Urinary bladder (tissue), 4 donors: ENCODE data around the gene PCDH15. TPM values are rescaled to one million over a fixed set of nuclear protein-coding genes. Genes with fewer than 3 reads are reported as not detected.
"Not testable (repeated sequence)": the region's sequence is repeated elsewhere in the genome, so short reads cannot be mapped to it uniquely, and the experiment has no call there.

Experiments used
- DNase-seq: peaks from one replicate; pipeline ENCODE4 v3.0.0-alpha.2; 2015; ENCODE audit errors: extremely low spot score
- H3K27ac ChIP-seq: one replicate; pipeline ENCODE4 v1.5.1; 2013; ENCODE audit warnings: low read depth, mild to moderate bottlenecking, moderate library complexity
- H3K36me3 ChIP-seq: one replicate; pipeline ENCODE4 v1.6.1; 2013; ENCODE audit warnings: mild to moderate bottlenecking, moderate library complexity; ENCODE audit not compliant: insufficient read depth
- H3K4me1 ChIP-seq: one replicate; pipeline ENCODE4 v1.6.1; 2013; ENCODE audit warnings: mild to moderate bottlenecking, moderate library complexity; ENCODE audit not compliant: insufficient read depth
- H3K4me3 ChIP-seq: one replicate; pipeline ENCODE4 v1.5.1; 2013; ENCODE audit warnings: low read depth, low read length
- WGBS: extraction: QIAGEN DNeasy Blood & Tissue Kit; methylation state at CpG from one replicate; pipeline ENCODE4 v1.1.7; 2013; 5-methylcytosine and 5-hydroxymethylcytosine counted together
- polyA plus RNA-seq: library from polyadenylated mRNA; stranded (reverse); fragments of 200-250 nt; gene quantifications from one replicate; pipeline ENCODE4 v1.2.3, GENCODE V29; 2013
- total RNA-seq: library from RNA; depleted of rRNA; stranded (reverse); fragments of >200 nt; gene quantifications from one replicate; pipeline ENCODE4 v1.2.3, GENCODE V29; 2014
- donor health status: healthy with polysubstance abuse.
- donor health status: healthy.

PCDH15 gene
- total and polyA plus RNA-seq, 2 donors = 0.03 to 1.9 TPM

DNA sequence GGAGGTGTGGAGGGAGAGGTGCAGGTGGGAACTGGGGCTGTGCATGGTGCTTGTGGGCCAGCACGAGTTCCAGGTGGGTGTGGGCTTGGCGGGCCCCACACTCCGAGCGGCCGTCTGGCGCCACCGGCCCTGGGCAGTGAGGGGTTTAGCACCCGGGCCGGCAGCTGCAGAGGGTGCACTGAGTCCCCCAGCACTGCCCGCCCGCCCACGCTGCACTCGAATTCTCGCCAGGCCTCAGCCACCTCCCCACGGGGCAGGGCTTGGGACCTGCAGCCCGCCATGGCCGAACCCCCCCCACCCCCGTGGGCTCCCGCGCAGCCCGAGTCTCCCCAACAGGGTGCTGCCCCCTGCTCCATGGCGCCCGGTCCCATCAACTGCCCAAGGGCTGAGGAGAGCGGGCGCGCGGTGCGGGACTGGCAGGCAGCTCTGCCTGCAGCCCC lies 810.2 kb downstream of the PCDH15 start:
- no peak overlapping the region for H3K27ac ChIP-seq
- WGBS = 97% methylated on average over 28 of the region's 28 CpGs
- no peak overlapping the region for H3K4me3 ChIP-seq
- DNase-seq = no peak
- no peaks in the 10 kb centered on the region for H3K4me1 ChIP-seq
- H3K36me3 ChIP-seq = no peaks in the 10 kb centered on the region

DNA sequence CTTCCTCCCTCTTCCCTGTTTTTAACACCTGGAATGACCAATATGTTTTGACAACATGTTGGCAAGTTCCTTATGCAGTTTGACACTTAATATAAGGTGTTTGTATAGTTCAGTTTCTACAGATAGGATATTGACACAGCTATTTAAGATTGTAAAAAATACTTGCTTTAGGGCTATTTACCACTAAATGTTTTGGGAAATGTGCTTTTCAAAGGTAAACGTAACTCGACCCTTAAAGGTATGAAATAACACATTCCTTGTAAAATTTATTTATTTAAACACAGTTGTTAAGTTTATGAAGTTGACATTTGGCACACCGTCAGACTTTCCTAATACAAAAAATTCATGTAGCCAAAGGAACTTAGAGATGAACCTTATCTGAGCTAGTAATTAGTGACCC lies 817.6 kb downstream of the PCDH15 start:
- H3K36me3 ChIP-seq = no peaks in the 10 kb centered on the region

DNA sequence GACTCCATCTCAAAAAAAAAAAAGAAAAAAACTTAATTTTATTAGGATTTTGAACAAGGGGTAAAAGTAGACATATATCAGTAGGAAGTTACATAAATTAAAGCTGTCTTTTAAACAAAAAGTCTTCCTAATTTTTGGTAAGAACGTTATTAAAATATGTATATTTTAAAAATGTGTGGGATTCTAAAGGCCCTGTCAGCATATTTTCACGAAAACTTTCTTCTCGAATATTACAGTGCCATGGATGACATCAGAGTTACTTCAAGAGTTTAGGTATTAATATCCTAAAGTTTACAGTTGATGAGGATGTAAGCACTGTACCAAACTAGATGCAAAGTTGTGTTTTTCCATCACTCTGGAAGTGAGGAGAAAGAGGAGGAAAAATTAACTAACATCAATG lies 820.8 kb downstream of the PCDH15 start:
- H3K4me3 ChIP-seq = no peak overlapping the region
- no peaks in the 10 kb centered on the region for H3K36me3 ChIP-seq
- no peak for DNase-seq
- H3K27ac ChIP-seq = no peak overlapping the region
- 94% methylated on average over 3 of the region's 3 CpGs for WGBS
- no peaks in the 10 kb centered on the region for H3K4me1 ChIP-seq

More for the DNA sequence above, 817.6 kb downstream of the PCDH15 start:
- no peak overlapping the region for H3K4me3 ChIP-seq
- H3K4me1 ChIP-seq = no peaks in the 10 kb centered on the region
- WGBS = 38% methylated on average over 3 of the region's 3 CpGs
- DNase-seq = no peak
- H3K27ac ChIP-seq = no peak overlapping the region

GRCh38 chr10:53978301-53978700 lies 822.7 kb downstream of the PCDH15 start:
- no peaks in the 10 kb centered on the region for H3K36me3 ChIP-seq
- 72% methylated on average over 3 of the region's 3 CpGs for WGBS

GRCh38 chr10:53977267-53977666 lies 823.8 kb downstream of the PCDH15 start:
- WGBS = 20% methylated on average over 2 of the region's 2 CpGs
- H3K4me1 ChIP-seq = no peaks in the 10 kb centered on the region
- no peak overlapping the region for H3K4me3 ChIP-seq
- H3K27ac ChIP-seq = no peak overlapping the region
- no peak for DNase-seq
- no peaks in the 10 kb centered on the region for H3K36me3 ChIP-seq

More at GRCh38 chr10:53978301-53978700, 822.7 kb downstream of the PCDH15 start:
- no peak overlapping the region for H3K4me3 ChIP-seq
- H3K4me1 ChIP-seq = no peaks in the 10 kb centered on the region
- no peak for DNase-seq
- no peak overlapping the region for H3K27ac ChIP-seq

- no peak for DNase-seq
- H3K4me1 ChIP-seq = no peaks in the 10 kb centered on the region
- no peak overlapping the region for H3K4me3 ChIP-seq
- WGBS = 79% methylated on average over 3 of the region's 3 CpGs
- H3K27ac ChIP-seq = no peak overlapping the region
- no peaks in the 10 kb centered on the region for H3K36me3 ChIP-seq
Observed at GRCh38 chr10:53957401-53957800, 843.6 kb downstream of the PCDH15 start.

DNA sequence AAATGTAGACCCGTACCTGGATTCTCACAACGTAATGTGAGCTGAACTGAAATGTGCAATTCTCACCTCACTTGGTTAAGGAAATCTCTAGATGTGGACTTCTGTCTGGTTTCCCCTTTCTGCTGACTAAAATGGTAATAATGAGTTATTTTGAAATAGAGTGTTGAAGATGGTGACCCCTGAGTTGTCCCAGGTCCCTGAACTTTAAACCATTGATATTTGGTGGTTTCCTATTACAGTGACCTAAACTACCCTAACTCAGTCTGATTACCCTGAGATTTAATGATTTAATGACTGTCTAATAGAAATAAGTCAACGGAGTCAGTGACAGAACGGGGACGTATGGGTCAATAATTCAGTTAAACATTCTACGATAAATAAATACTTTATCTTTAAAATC lies 845.9 kb downstream of the PCDH15 start:
- no peak overlapping the region for H3K27ac ChIP-seq
- H3K36me3 ChIP-seq = no peaks in the 10 kb centered on the region
- H3K4me3 ChIP-seq = no peak overlapping the region
- no peak for DNase-seq
- H3K4me1 ChIP-seq = no peaks in the 10 kb centered on the region
- 94% methylated on average over 6 of the region's 6 CpGs for WGBS

GRCh38 chr10:53952698-53953630 lies 848.1 kb downstream of the PCDH15 start:
- no peak overlapping the region for H3K27ac ChIP-seq
- no peaks in the 10 kb centered on the region for H3K4me1 ChIP-seq
- H3K4me3 ChIP-seq = no peak overlapping the region
- no peaks in the 10 kb centered on the region for H3K36me3 ChIP-seq
- DNase-seq = no peak
- 91% methylated on average over 4 of the region's 4 CpGs for WGBS

- Histone ChIP-seq H3K4me3 (no peak overlapping the region), H3K4me1 (no peaks in the 10 kb centered on the region), H3K36me3 (no peaks in the 10 kb centered on the region), H3K27ac (no peak overlapping the region)
- DNase-seq = no peak
- WGBS = 92% methylated on average over 5 of the region's 5 CpGs
Observed at GRCh38 chr10:53939654-53940053, 861.4 kb downstream of the PCDH15 start.

DNA sequence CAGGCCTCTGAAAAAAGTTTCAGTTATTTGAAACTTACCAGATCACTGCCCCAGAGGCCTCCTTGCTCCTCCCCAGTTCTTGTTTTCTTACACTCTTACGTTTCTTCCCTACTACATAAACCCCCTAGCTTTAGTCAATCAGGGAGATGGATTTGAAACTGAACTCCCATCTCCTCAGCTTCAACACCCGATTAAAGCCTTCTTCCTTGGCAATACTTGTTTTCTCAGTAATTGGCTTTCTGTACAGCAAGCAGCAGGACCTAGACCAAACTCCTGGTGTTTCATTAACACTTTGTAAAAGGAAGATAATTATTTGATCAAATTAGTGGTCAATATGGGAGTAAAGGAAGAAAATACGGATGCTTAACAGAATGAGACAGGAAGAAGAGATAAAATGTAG lies 870.4 kb downstream of the PCDH15 start:
- Histone ChIP-seq H3K36me3 (no peaks in the 10 kb centered on the region), H3K27ac (no peak overlapping the region), H3K4me1 (no peaks in the 10 kb centered on the region), H3K4me3 (no peak overlapping the region)
- 66% methylated on average over 3 of the region's 3 CpGs for WGBS
- no peak for DNase-seq

DNA sequence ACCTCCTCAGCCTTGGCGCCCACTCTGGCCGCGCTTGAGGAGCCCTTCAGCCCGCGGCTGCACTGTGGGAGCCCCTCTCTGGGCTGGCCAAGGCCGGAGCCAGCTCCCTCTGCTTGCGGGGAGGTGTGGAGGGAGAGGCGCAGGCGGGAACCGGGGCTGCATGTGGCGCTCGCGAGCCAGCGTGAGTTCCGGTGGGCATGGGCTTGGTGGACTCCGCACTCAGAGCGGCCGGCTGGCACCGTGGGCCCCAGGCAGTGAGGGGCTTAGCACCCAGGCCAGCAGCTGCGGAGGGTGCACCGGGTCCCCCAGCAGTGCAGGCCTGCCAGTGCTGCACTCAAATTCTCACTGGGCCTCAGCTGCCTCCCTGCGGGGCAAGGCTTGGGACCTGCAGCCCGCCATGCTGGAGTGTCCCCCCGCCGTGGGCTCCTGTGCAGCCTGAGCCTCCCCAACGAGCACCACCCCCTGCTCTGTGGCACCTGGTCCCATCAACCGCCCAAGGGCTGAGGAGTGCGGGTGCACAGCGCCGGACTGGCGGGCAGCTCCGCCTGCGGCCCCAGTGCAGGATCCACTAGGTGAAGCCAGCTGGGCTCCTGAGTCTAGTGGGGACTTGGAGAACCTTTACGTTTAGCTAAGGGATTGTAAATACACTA lies 876.9 kb downstream of the PCDH15 start:
- not testable (repeated sequence) for DNase-seq, H3K36me3 ChIP-seq, H3K4me1 ChIP-seq, H3K27ac ChIP-seq, H3K4me3 ChIP-seq
- WGBS = 97% methylated on average over 34 of the region's 34 CpGs

DNA sequence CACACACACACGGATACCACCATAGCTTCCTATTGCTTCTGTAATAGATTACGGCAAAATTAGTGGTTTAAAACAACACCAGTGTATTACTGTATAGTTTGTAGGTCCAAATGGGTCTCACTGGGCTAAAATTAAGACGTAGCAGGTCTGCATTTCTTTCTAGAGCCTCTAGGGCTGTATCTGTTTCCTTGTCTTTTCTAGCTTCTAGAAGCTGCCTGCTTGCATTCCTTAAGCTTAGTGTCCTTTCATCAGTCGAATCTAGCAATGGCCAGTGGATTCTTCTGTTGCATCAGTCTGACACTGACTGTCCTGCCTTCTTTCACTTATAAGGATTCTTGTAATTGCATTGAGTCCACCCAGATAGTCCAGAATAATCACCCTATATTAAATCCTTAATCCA lies 882.3 kb downstream of the PCDH15 start:
- H3K36me3 ChIP-seq = no peaks in the 10 kb centered on the region
- no peak overlapping the region for H3K4me3 ChIP-seq
- DNase-seq = no peak
- no peak overlapping the region for H3K27ac ChIP-seq
- H3K4me1 ChIP-seq = no peaks in the 10 kb centered on the region
- WGBS = 72% methylated on average over 4 of the region's 4 CpGs

DNA sequence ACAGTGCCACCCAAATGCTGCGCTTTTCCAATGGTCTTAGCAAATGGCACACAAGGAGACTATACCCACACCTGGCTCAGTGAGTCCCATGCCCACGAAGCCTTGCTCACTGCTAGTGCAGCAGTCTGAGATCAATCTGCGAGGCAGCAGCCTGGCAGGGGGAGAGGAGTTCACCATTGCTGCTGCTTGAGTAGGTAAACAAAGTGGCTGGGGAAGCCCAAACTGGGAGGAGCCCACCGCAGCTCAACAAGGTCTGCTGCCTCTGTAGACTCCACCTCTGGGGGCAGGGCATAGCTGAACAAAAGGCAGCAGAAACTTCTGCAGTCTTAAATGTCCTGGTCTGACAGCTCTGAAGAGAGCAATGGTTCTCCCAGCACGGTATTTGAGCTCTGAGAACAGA lies 891.2 kb downstream of the PCDH15 start:
- 86% methylated on average over 5 of the region's 5 CpGs for WGBS
- Histone ChIP-seq H3K4me3 (no peak overlapping the region), H3K36me3 (no peaks in the 10 kb centered on the region), H3K4me1 (no peaks in the 10 kb centered on the region), H3K27ac (no peak overlapping the region)
- DNase-seq = no peak
